ENCODE results near the gene NFIA.

DNA sequence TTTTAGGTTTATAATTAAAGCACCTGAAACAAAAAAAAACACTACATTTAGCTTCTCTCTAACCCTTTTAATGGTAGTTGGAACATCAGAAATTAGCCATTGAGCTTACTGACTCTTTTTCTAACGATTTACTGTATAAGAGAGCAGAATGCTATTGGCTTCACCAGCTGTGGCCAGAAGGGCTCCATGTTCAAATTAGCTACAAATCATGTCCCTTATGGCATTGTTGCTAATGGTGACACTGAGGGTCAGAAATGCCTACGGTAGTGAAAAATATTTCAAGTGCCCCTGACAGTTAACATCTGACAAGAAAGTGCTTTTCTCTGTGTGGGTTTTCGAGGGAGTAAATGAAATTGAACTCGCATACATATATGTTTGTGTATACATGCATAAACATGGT lies 232.7 kb downstream of the NFIA start:
- TF ChIP-seq POLR2AphosphoS5 (IDR thresholded peaks at IDR 0.05) (no peak), CTCF (IDR thresholded peaks at IDR 0.05) (no peak)

Measured in upper lobe of left lung (tissue), 4 donors.